ES-I3 (cell line): ENCODE data around the gene ARHGEF12.

Experiments used
- H3K36me3 ChIP-seq: 2 replicates; pipeline ENCODE4 v1.6.1; 2013; ENCODE audit warnings: mild to moderate bottlenecking, low read length, control low read depth, moderate library complexity; ENCODE audit not compliant: insufficient read depth
- H3K4me1 ChIP-seq: 2 replicates; pipeline ENCODE4 v1.6.1; 2013; ENCODE audit warnings: mild to moderate bottlenecking, control low read depth, low read length; ENCODE audit not compliant: insufficient read depth
- H3K9ac ChIP-seq: 2 replicates; pipeline ENCODE4 v1.6.1; 2013; ENCODE audit warnings: low read depth, mild to moderate bottlenecking, low read length, moderate library complexity
- H3K9me3 ChIP-seq: 2 replicates; pipeline ENCODE4 v1.6.1; 2013; ENCODE audit warnings: mild to moderate bottlenecking, low read length, moderate library complexity; ENCODE audit not compliant: control insufficient read depth, insufficient read depth

ARHGEF12 gene

GRCh38 chr11:120375076-120375475, 38.9 kb downstream of the ARHGEF12 start:
- Histone ChIP-seq H3K4me1 (no peaks in the 10 kb centered on the region; the same call in 1 of the 2 replicates), H3K9ac (no peak overlapping the region), H3K9me3 (peaks cover 7% of the 10 kb centered on the region; the same call in 1 of the 2 replicates), H3K36me3 (no peaks in the 10 kb centered on the region)

- no peaks in the 10 kb centered on the region for H3K36me3 ChIP-seq
- no peak overlapping the region for H3K9ac ChIP-seq
- peaks cover 7% of the 10 kb centered on the region; the same call in 1 of the 2 replicates for H3K9me3 ChIP-seq
- no peaks in the 10 kb centered on the region for H3K4me1 ChIP-seq
Observed at GRCh38 chr11:120376547-120377182, 40.5 kb downstream of the ARHGEF12 start.

- H3K9me3 ChIP-seq, result peaks cover 12% of the 10 kb centered on the region; the same call in 1 of the 2 replicates
- no peaks in the 10 kb centered on the region for H3K36me3 ChIP-seq
- H3K9ac ChIP-seq, result no peak overlapping the region
- H3K4me1 ChIP-seq, result no peaks in the 10 kb centered on the region
Observed at GRCh38 chr11:120378474-120378873, 42.3 kb downstream of the ARHGEF12 start.

GRCh38 chr11:120381401-120381800, 45.2 kb downstream of the ARHGEF12 start:
- peaks cover 12% of the 10 kb centered on the region; the same call in 1 of the 2 replicates for H3K4me1 ChIP-seq
- H3K9me3 ChIP-seq, result peaks cover 12% of the 10 kb centered on the region; the same call in 1 of the 2 replicates
- H3K36me3 ChIP-seq, result no peaks in the 10 kb centered on the region
- no peak overlapping the region for H3K9ac ChIP-seq

- no peaks in the 10 kb centered on the region for H3K36me3 ChIP-seq
- H3K9ac ChIP-seq, result no peak overlapping the region
- peaks cover 12% of the 10 kb centered on the region; the same call in 1 of the 2 replicates for H3K4me1 ChIP-seq
- peaks cover 8% of the 10 kb centered on the region; the same call in 1 of the 2 replicates for H3K9me3 ChIP-seq
Observed at GRCh38 chr11:120383518-120384155, 47.4 kb downstream of the ARHGEF12 start.

- Histone ChIP-seq H3K9ac (no peak overlapping the region), H3K9me3 (peaks cover 5% of the 10 kb centered on the region; the same call in 1 of the 2 replicates), H3K4me1 (peaks cover 12% of the 10 kb centered on the region; the same call in 1 of the 2 replicates), H3K36me3 (no peaks in the 10 kb centered on the region)
Observed at GRCh38 chr11:120384476-120384875, 48.3 kb downstream of the ARHGEF12 start.

- peaks cover 12% of the 10 kb centered on the region; the same call in 1 of the 2 replicates for H3K4me1 ChIP-seq
- no peaks in the 10 kb centered on the region for H3K36me3 ChIP-seq
- no peak overlapping the region for H3K9ac ChIP-seq
- peaks cover 5% of the 10 kb centered on the region; the same call in 1 of the 2 replicates for H3K9me3 ChIP-seq
Observed at GRCh38 chr11:120385110-120385509, 48.9 kb downstream of the ARHGEF12 start.

- no peaks in the 10 kb centered on the region for H3K36me3 ChIP-seq
- no peak overlapping the region for H3K9ac ChIP-seq
- H3K4me1 ChIP-seq, result peaks cover 12% of the 10 kb centered on the region; the same call in 1 of the 2 replicates
- H3K9me3 ChIP-seq, result peaks cover 5% of the 10 kb centered on the region; the same call in 1 of the 2 replicates
Observed at GRCh38 chr11:120385655-120386054, 49.4 kb downstream of the ARHGEF12 start.

- no peak overlapping the region for H3K9ac ChIP-seq
- peaks cover 5% of the 10 kb centered on the region; the same call in 1 of the 2 replicates for H3K9me3 ChIP-seq
- H3K36me3 ChIP-seq, result no peaks in the 10 kb centered on the region
- H3K4me1 ChIP-seq, result peaks cover 12% of the 10 kb centered on the region; the same call in 1 of the 2 replicates
Observed at GRCh38 chr11:120386318-120386717, 50.1 kb downstream of the ARHGEF12 start.

GRCh38 chr11:120386774-120387371, 50.7 kb downstream of the ARHGEF12 start:
- no peaks in the 10 kb centered on the region for H3K36me3 ChIP-seq
- H3K9me3 ChIP-seq, result peaks cover 5% of the 10 kb centered on the region; the same call in 1 of the 2 replicates
- peaks cover 17% of the 10 kb centered on the region; the same call in 1 of the 2 replicates for H3K4me1 ChIP-seq
- no peak overlapping the region for H3K9ac ChIP-seq

GRCh38 chr11:120388261-120388660, 52.0 kb downstream of the ARHGEF12 start:
- H3K4me1 ChIP-seq, result peaks cover 17% of the 10 kb centered on the region; the same call in 1 of the 2 replicates

GRCh38 chr11:120389693-120390584, 53.7 kb downstream of the ARHGEF12 start:
- peaks cover 10% of the 10 kb centered on the region; the same call in 1 of the 2 replicates for H3K4me1 ChIP-seq
- no peaks in the 10 kb centered on the region for H3K36me3 ChIP-seq
- no peaks in the 10 kb centered on the region for H3K9me3 ChIP-seq
- H3K9ac ChIP-seq, result no peak overlapping the region

More at GRCh38 chr11:120388261-120388660, 52.0 kb downstream of the ARHGEF12 start:
- peaks cover 3% of the 10 kb centered on the region; the same call in 1 of the 2 replicates for H3K9me3 ChIP-seq
- H3K9ac ChIP-seq, result no peak overlapping the region
- H3K36me3 ChIP-seq, result no peaks in the 10 kb centered on the region

- H3K4me1 ChIP-seq, result peaks cover 9% of the 10 kb centered on the region; the same call in 1 of the 2 replicates
- no peaks in the 10 kb centered on the region for H3K9me3 ChIP-seq
- no peak overlapping the region for H3K9ac ChIP-seq
- no peaks in the 10 kb centered on the region for H3K36me3 ChIP-seq
Observed at GRCh38 chr11:120390585-120390922, 54.3 kb downstream of the ARHGEF12 start.

GRCh38 chr11:120391292-120391691, 55.1 kb downstream of the ARHGEF12 start:
- H3K4me1 ChIP-seq, result peaks cover 5% of the 10 kb centered on the region; the same call in 1 of the 2 replicates
- no peak overlapping the region for H3K9ac ChIP-seq
- H3K36me3 ChIP-seq, result no peaks in the 10 kb centered on the region
- H3K9me3 ChIP-seq, result no peaks in the 10 kb centered on the region
